ENCODE measurements around the gene FRS2. TPM values are rescaled to one million over a fixed set of nuclear protein-coding genes. Genes with fewer than 3 reads are reported as not detected.
A peak's percentile ranks its signal among the peaks of the same experiment; 100 is the strongest.

Gene FRS2
- total RNA-seq, 2 experiments from 2014 or later, result 21.7 to 24.9 TPM

GRCh38 chr12:69598174-69598753, 128.1 kb downstream of the FRS2 start:
- Histone ChIP-seq H3K27me3 (ENCODE audit: control insufficient read depth in 1 of 2, insufficient read depth in 2 of 2, low read length in 2 of 2) (no peaks in the 10 kb centered on the region), H3K4me3 (ENCODE audit: low read length) (no peak overlapping the region), H3K4me1 (ENCODE audit: insufficient read depth, low read length) (no peaks in the 10 kb centered on the region), H3K9me3 (ENCODE audit: control insufficient read depth in 1 of 2, insufficient read depth in 1 of 2, low read length in 2 of 2) (no peaks in the 10 kb centered on the region), H3K27ac (ENCODE audit: low read depth in 1 of 2, low read length in 2 of 2) (no peak overlapping the region), H3K36me3 (ENCODE audit: insufficient read depth, low read length) (peaks cover 86% of the 10 kb centered on the region)
- Mint-ChIP-seq H3K27me3 (no peaks in the 10 kb centered on the region), H3K4me3 (no peak overlapping the region), H3K36me3 (ENCODE audit: low read depth) (peaks cover 89% of the 10 kb centered on the region), H3K4me1 (ENCODE audit: low read depth) (peaks cover 10% of the 10 kb centered on the region), H3K9me3 (no peaks in the 10 kb centered on the region), H3K27ac (peak overlapping the region; percentile 14)
- intact Hi-C loops (cut with DNase I, micrococcal nuclease), result no loop called here
- DNase-seq, result no peak
- ChIA-PET CTCF (interaction anchor here (0.9 kb wide), 1 partner anchor 241 kb away, joined by 3 read pairs; no protein-coding TSS in a partner anchor), POLR2A (no interaction called here)
- ATAC-seq (ENCODE audit: poor library complexity), result no peak
- TF ChIP-seq CTCF (IDR thresholded peaks at IDR 0.05), result no peak

GRCh38 chr12:69600804-69601203, 130.6 kb downstream of the FRS2 start:
- H3K27me3 ChIP-seq (ENCODE audit: control insufficient read depth in 1 of 2, insufficient read depth in 2 of 2, low read length in 2 of 2), result no peaks in the 10 kb centered on the region
- H3K4me1 Mint-ChIP-seq (ENCODE audit: low read depth), result peaks cover 8% of the 10 kb centered on the region
- H3K36me3 ChIP-seq (ENCODE audit: insufficient read depth, low read length), result peaks cover 67% of the 10 kb centered on the region
- DNase-seq (no peak), ATAC-seq (ENCODE audit: poor library complexity) (no peak)
- intact Hi-C loops (cut with DNase I, micrococcal nuclease), result no loop called here
- no peaks in the 10 kb centered on the region for H3K9me3 ChIP-seq (ENCODE audit: control insufficient read depth in 1 of 2, insufficient read depth in 1 of 2, low read length in 2 of 2)
- no peak overlapping the region for H3K4me3 Mint-ChIP-seq
- H3K27ac Mint-ChIP-seq, result no peak overlapping the region
- peaks cover 72% of the 10 kb centered on the region for H3K36me3 Mint-ChIP-seq (ENCODE audit: low read depth)
- CTCF ChIA-PET, result no interaction called here
- H3K27ac ChIP-seq (ENCODE audit: low read depth in 1 of 2, low read length in 2 of 2), result no peak overlapping the region
- TF ChIP-seq CTCF (IDR thresholded peaks at IDR 0.05), result no peak
- H3K9me3 Mint-ChIP-seq, result no peaks in the 10 kb centered on the region
- no peaks in the 10 kb centered on the region for H3K27me3 Mint-ChIP-seq
- POLR2A ChIA-PET, result no interaction called here
- no peak overlapping the region for H3K4me3 ChIP-seq (ENCODE audit: low read length)
- H3K4me1 ChIP-seq (ENCODE audit: insufficient read depth, low read length), result no peaks in the 10 kb centered on the region

- H3K4me1 Mint-ChIP-seq (ENCODE audit: low read depth), result no peaks in the 10 kb centered on the region
- H3K9me3 Mint-ChIP-seq, result no peaks in the 10 kb centered on the region
- ChIA-PET POLR2A (no interaction called here), CTCF (no interaction called here)
- H3K27ac Mint-ChIP-seq, result no peak overlapping the region
- intact Hi-C loops (cut with DNase I, micrococcal nuclease), result no loop called here
- Histone ChIP-seq H3K9me3 (ENCODE audit: control insufficient read depth in 1 of 2, insufficient read depth in 1 of 2, low read length in 2 of 2) (no peaks in the 10 kb centered on the region), H3K36me3 (ENCODE audit: insufficient read depth, low read length) (peaks cover 57% of the 10 kb centered on the region), H3K4me3 (ENCODE audit: low read length) (no peak overlapping the region), H3K4me1 (ENCODE audit: insufficient read depth, low read length) (no peaks in the 10 kb centered on the region), H3K27ac (ENCODE audit: low read depth in 1 of 2, low read length in 2 of 2) (no peak overlapping the region), H3K27me3 (ENCODE audit: control insufficient read depth in 1 of 2, insufficient read depth in 2 of 2, low read length in 2 of 2) (no peaks in the 10 kb centered on the region)
- DNase-seq, result no peak
- no peak for ATAC-seq (ENCODE audit: poor library complexity)
- H3K36me3 Mint-ChIP-seq (ENCODE audit: low read depth), result peaks cover 58% of the 10 kb centered on the region
- TF ChIP-seq CTCF (IDR thresholded peaks at IDR 0.05), result no peak
- H3K27me3 Mint-ChIP-seq, result no peaks in the 10 kb centered on the region
- no peak overlapping the region for H3K4me3 Mint-ChIP-seq
These were observed 131.9 kb downstream of the FRS2 start for GRCh38 chr12:69601962-69602685.

Measured in CD4-positive, alpha-beta T cell (primary cell).